ENCODE data around the gene MBOAT7. TPM values are rescaled to one million over a fixed set of nuclear protein-coding genes. Genes with fewer than 3 reads are reported as not detected.

MBOAT7 gene
- total and polyA plus RNA-seq, 2 of the 8 experiments (the other 6 are each of a cell fraction or from before 2014, with no cell fraction given) = 85.5 to 90.9 TPM

- TF ChIP-seq RNF2 (IDR thresholded peaks at IDR 0.05; ENCODE audit: borderline replicate concordance, low read depth, low read length, missing control alignments, poor library complexity, severe bottlenecking) (no peak), RAD21 (IDR thresholded peaks at IDR 0.05 in 1 of 2, conservative IDR thresholded peaks at IDR 0.05 in 1 of 2; ENCODE audit: low read depth in 2 of 2, low read length in 2 of 2) (no peak), SIN3A (conservative IDR thresholded peaks at IDR 0.05 in 1 of 2, IDR thresholded peaks at IDR 0.05 in 1 of 2; ENCODE audit: low read depth in 1 of 2, low read length in 2 of 2) (no peak), CTCF (IDR thresholded peaks at IDR 0.05; ENCODE audit: control extremely low read depth in 1 of 3, insufficient read depth in 1 of 3, low read depth in 1 of 3, low read length in 3 of 3) (no peak), RXRA (IDR thresholded peaks at IDR 0.05; ENCODE audit: insufficient read depth, low read depth, low read length) (no peak), MAX (IDR thresholded peaks at IDR 0.05) (no peak), HDAC2 (IDR thresholded peaks at IDR 0.05; ENCODE audit: borderline replicate concordance in 1 of 2, low read depth in 2 of 2, low read length in 2 of 2) (no peak), ZNF274 (IDR thresholded peaks at IDR 0.05; ENCODE audit: borderline replicate concordance, extremely low read depth, low read length) (no peak)
Measured at GRCh38 chr19:54147676-54148075, 41.7 kb downstream of the MBOAT7 start (continued).
